Stimulated activated CD4-positive, alpha-beta T cell treated with anti-CD3 and anti-CD28 coated beads, Interleukin-1b, Interleukin-23, amount 100 ng/mL, for 48 hours (primary cell): ENCODE data around the gene EIF4ENIF1.
"Not testable (repeated sequence)": the region's sequence is repeated elsewhere in the genome, so short reads cannot be mapped to it uniquely, and the experiment has no call there.

ENCODE experiments used
- DNase-seq: peaks from one replicate; pipeline ENCODE4 v3.0.0-alpha.2; 2020

The EIF4ENIF1 gene

DNA sequence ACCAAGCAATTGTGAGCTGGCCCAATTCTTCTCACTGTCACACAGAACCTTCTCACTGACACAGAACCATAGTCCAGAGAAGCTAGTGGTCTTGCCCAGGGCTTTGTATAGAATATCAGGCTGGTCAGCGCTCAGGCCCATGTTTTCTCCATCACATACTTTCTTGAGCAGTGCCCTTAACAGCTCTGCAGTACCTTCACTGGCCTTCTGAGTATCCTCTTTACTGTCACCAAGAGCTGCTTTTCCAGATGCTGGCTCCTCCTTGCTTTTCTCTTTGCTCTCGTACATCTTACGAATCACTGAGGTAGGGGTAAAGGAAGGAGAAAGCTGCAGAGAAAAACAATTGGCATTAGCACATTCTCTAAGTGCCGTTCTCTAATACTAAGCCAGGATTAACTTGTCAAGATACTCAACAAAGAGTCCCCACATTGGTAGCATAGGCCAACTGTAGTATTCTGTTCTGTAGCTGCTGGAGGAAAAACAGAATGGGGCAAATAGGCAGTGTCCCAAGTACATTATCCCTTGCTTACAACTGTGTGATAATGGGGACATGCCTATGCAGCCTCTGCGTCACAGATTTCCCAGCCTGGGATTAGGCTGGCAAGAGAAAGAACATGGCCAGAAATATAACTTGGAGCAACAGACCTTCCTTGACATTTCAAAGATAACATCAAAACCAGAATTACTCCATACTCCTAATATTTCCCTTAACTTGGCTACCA lies 46.7 kb downstream of the EIF4ENIF1 start:
- no peak for DNase-seq

DNA sequence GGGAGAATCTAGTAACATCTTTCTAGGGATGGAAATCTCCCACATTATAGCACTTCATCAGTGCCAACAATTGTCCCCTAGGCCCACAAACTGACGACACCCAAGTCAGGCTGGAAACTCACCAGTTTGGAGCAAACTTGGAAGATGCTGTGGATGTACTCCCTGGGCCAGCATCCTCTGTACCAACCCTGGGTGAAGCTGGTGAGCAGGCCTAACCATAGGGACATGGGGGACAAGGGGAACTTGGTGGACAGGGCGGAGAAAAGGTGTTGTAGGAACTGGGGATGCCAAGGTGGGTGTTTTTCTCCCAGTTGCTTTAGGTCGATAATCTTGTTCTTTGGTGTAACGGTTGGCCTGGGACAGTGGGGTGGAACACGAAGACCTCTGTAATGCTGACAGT lies 48.0 kb downstream of the EIF4ENIF1 start:
- no peak for DNase-seq

DNA sequence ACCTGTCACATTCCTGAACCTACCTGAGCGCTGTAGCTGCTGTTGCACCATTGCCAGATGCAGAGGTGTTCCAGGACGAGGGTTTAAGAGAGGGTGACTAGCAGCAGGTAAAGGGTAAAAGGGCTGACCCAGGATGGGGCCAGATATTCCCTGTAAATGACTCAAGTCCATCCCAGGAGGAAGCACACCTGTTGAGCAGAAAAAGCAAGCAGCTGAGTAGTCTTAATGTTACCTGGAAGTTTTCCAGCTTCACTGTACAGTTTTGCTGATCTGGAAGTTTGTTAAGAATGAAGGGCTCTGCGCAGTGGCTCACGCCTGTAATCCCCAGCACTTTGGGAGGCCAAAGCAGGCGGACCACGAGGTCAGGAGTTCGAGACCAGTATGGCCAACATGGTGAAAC lies 49.0 kb downstream of the EIF4ENIF1 start:
- no peak for DNase-seq

DNA sequence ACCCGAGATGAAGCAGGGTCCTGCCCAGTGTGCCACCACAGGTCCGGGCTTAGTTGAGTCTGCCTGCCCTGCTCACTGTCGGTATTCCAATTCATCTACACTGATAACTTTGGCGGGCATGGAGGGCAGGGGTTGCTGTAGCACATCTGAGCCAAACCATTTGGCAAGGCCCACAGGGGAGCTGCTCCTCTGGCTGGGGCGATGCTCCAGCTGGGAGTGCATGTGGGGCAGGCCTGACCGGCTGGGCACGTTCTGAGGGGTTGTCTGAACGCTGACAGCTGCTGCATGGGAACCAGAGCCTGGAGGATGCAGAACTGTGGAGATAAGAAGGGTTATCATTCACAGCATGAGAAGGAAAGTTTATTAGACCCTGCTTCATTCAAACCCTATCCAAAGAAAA lies 49.8 kb downstream of the EIF4ENIF1 start:
- DNase-seq, result no peak

DNA sequence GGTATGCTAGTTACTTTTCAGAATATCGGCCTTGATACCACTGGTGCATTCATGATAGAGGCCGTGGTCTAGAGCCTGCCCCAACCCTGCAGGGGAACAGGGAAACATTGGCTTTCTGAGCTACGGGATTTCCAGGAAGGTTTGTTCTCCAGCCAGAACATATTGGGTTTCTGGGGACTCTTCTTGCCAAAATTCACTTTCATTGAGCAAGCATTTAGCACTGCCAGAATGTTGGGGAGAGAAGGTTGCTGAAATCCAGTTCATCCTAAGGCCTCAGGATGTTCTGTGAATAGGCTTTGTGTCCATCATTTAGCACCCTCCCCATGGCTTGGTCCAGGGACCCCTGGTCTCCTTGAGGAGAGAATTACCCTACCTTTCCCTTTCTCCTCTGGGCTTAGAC lies 53.5 kb downstream of the EIF4ENIF1 start:
- no peak for DNase-seq

DNA sequence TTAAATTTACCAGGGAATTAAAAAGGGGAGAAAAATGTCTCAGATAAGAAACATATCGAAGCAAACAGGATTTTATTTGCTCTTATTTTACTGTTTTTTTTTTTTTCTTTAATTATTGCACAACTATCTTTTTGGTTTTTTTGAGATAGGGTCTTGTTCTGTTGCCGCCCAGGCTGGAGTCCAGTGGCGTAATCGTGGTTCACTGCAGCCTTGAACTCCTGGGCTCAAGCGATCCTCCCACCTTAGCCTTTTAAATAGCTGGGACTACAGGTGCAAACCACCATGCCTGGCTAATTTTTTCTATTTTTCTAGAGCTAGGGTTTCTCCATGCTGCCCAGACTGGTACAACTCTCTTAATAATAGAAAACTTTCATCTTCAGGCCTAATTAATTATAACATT lies 57.7 kb downstream of the EIF4ENIF1 start:
- no peak for DNase-seq

DNA sequence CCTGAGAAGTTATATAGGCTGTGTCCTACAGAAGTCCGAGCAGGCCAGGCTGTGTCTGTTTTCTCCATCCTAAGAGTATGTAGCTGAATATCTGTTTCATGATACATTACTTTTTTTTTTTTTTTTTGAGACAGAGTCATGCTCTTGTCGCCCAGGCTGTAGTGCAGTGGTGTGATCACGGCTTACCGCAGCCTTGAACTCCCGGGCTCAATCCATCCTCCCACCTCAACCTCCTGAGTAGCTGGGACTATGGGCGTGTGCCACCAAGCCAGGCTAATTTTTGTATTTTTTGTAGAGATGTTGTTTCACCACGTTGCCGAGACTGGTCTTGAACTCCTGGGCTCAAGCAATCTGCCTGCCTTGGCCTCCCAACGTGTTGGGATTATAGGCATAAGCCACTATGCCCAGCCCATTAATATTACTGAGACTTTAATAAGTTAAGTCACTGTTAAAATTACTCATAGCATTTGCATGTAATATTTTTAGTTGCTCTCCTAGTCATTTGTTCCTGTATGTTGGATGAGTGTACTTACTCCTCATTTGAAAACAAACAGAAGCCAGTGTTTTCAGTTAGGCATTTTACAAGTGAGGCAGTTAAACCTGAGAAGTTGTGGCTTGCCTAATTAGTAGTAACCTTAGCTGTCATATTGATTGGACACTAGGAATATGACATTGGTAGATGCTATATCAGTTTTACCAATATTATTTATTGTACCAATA lies 64.2 kb downstream of the EIF4ENIF1 start:
- no peak for DNase-seq

DNA sequence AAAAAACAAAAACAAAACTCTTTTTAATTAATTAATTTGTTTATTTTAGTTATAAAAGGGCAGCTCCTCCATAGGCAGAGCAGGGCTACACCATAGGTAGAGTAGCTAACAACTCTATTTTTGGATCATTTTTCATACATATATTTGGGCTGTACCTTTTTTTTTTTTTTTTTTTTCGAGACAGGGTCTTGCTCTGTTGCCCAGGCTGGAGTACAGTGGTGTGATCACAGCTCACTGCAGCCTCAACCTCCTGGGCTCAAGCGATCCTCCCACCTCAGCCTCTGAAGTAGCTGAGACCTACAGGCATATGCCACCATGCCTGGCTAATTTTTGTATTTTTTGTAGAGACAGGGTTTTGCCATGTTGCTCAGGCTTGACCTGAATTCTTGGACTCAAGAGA lies 87.3 kb downstream of the EIF4ENIF1 start:
- not testable (repeated sequence) for DNase-seq

DNA sequence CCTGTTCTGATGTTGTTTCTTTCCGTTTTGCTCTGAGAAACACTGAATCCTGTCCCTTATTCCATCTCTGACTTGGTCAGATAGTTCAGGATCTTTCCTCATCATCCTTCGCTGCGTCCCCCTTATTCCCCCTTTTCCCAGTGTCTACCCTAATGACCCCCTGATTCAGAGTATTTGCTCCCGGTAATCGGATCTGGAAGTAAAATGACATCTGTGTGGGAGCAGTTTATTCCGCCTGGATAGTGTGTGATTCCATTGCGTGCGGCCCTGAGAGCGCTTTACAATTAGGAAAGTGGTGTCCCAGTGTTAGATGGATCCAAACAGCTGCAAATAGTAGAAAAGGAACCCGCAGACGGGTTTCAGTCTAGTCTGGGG lies 89.6 kb downstream of the EIF4ENIF1 start:
- DNase-seq, result no peak

DNA sequence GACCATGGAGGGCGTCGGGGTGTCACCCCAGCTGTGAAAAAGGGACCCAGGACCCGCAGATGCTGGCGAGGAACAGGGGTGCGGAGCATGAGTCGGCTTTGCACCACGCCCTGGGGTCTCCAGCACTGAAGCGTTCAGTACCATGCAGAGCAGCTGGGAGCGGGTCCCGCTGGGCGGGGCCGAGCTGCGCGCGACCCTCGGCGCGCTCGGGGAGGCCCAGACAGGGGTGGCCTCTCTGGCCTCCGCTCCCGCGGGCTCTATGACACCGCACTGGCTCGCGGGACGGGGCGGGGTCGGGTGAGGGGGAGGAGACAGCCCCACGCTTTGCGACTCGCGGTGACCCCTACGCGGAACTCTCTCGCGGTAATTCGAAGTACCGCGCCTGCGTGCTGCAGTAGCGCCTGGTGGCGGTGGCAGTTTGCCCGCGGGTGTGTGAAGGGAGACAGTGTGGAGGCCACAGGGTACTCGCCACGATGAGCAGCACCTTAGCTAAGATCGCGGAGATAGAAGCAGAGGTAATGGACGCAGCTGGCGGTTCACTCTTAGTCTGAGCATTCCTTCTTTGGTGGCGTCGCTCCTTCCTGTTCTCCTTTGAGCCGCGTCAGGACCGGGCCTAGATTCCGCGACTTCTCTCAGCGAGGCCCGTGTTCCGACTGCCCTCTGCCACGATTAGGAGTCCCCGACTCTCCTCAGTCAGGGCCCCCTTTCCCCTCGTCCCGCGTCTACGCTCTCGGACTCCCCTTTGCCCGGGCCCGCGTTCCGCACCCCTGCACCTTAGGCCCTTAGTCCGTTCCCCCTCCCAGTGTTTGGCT lies 90.2 kb downstream of the EIF4ENIF1 start, which contains the start of gene DRG1:
TSS of gene DRG1 (plus strand) at position 394 of the 812 bp plus-strand sequence. CDS start at position 474, 80 bp downstream.
- DNase-seq, result peak; percentile 96

DNA sequence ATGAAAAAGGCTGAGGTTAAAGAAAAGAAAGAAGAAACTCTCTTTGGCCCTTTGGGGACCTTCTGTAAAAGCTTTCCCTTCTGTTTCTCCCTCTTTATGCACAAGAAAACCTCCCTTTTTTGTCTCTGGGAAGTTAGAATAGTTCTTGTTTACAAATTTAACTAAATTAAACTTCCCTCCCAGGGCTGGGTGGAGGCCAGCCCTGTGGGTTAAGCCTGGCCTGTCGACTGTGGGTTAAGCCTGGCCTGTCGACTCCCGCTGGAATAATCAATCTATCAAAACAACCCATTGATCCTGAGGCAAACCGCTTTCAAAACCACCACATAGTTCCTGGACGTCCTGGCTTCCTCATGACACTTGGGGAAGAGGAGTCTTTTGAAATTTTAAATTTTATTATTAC lies 91.4 kb downstream of the EIF4ENIF1 start:
- no peak for DNase-seq

DNA sequence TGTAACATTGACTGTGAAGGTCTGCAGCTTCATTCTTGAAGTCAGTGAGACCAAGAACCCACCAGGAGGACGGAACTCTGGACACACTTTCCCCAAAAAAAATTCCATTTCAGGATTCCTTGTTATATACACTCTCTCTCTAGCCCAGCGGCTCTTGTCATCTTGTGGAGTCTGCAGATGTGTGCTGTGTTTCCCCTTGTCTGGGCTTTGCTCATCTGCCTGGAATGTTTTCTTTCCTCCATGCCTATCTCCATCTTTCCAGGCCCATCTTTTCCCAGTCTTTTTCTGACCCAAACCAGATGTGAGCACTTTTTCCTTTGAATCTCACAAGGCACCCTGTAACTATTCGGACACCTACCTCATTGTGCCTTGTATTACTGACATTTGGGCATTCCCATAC lies 95.3 kb downstream of the EIF4ENIF1 start:
- DNase-seq, result no peak

DNA sequence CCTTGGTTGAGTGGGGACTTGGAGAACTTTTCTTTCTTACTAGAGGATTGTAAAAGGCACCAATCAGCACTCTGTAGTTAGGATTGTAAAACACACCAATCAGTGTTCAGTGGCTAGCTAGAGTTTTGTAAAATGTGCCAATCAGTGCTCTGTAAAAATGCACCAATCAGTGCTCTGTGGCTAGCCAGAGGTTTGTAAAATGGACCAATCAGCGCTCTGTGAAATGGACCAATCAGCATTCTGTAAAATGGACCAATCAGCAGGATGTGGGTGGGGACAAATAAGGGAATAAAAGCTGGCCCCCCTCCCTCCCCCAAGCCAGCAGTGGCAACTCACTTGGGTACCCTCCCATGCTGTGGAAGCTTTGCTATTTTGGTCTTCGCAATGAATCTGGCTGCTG lies 95.7 kb downstream of the EIF4ENIF1 start:
- DNase-seq, result peak; percentile 6
